DOHH2 (cell line): ENCODE results near the gene EPB41L2.
"Not testable (repeated sequence)": the region's sequence is repeated elsewhere in the genome, so short reads cannot be mapped to it uniquely, and the experiment has no call there.

ENCODE experiments used
- H3F3A ChIP-seq: fragments of 200-600 bp; sonication (generic), shearing (Covaris generic); 2 replicates; pipeline ENCODE4 v1.6.0; 2016; ENCODE audit warnings: antibody characterized with exemption, mild to moderate bottlenecking; ENCODE audit not compliant: control insufficient read depth, insufficient read depth
- H3K27ac ChIP-seq: fragments of 200-600 bp; sonication (generic); 2 replicates; pipeline ENCODE4 v1.5.1; 2014; ENCODE audit warnings: low read depth, mild to moderate bottlenecking, low read length, moderate library complexity
- H3K27me3 ChIP-seq: fragments of 200-600 bp; sonication (generic); 2 replicates; pipeline ENCODE4 v1.6.1; 2014; ENCODE audit warnings: mild to moderate bottlenecking, low read length, mixed read lengths; ENCODE audit not compliant: control insufficient read depth
- H3K36me3 ChIP-seq: fragments of 200-600 bp; sonication (generic); 2 replicates; pipeline ENCODE4 v1.6.1; 2014; ENCODE audit warnings: mild to moderate bottlenecking, low read length, moderate library complexity, mixed read lengths; ENCODE audit not compliant: control insufficient read depth
- H3K4me1 ChIP-seq: fragments of 200-600 bp; sonication (generic); 2 replicates; pipeline ENCODE4 v1.6.1; 2014; ENCODE audit warnings: mild to moderate bottlenecking, low read length, mixed read lengths; ENCODE audit not compliant: control insufficient read depth
- H3K4me2 ChIP-seq: fragments of 200-600 bp; sonication (generic); 2 replicates; pipeline ENCODE4 v1.6.0; 2014; ENCODE audit warnings: mild to moderate bottlenecking, low read length, moderate library complexity
- H3K4me3 ChIP-seq: fragments of 200-600 bp; sonication (generic); 2 replicates; pipeline ENCODE4 v1.5.1; 2014; ENCODE audit warnings: mild to moderate bottlenecking, low read length, mixed read lengths
- H3K79me2 ChIP-seq: fragments of 200-600 bp; sonication (generic); 2 replicates; pipeline ENCODE4 v1.6.1; 2014; ENCODE audit warnings: mild to moderate bottlenecking, low read length, mixed read lengths; ENCODE audit not compliant: control insufficient read depth
- H3K9me2 ChIP-seq: fragments of 200-600 bp; sonication (generic); replicated peaks from 2 replicates; pipeline ENCODE4 v1.6.1; 2014; ENCODE audit warnings: mild to moderate bottlenecking, low read length, mixed read lengths; ENCODE audit not compliant: control insufficient read depth
- H3K9me3 ChIP-seq: fragments of 200-600 bp; sonication (generic); 2 replicates; pipeline ENCODE4 v1.6.1; 2014; ENCODE audit warnings: antibody characterized with exemption, low read length, mixed read lengths; ENCODE audit not compliant: control insufficient read depth, insufficient read depth
- H4K20me1 ChIP-seq: fragments of 200-600 bp; sonication (generic); 2 replicates; pipeline ENCODE4 v1.6.0; 2014; ENCODE audit warnings: low read depth, mild to moderate bottlenecking, antibody characterized with exemption, low read length, moderate library complexity; ENCODE audit not compliant: control insufficient read depth, insufficient read depth
- CTCF ChIP-seq: fragments of 200-600 bp; sonication (generic); IDR thresholded peaks from one replicate; pipeline ENCODE4 v1.5.1; 2014; ENCODE audit warnings: antibody characterized with exemption, mild to moderate bottlenecking, low read depth, low read length; ENCODE audit not compliant: poor library complexity, severe bottlenecking
- EZH2phosphoT487 ChIP-seq: fragments of 200-600 bp; sonication (generic); IDR thresholded peaks from 2 replicates; pipeline ENCODE4 v1.6.1; 2017; ENCODE audit warnings: borderline replicate concordance, mild to moderate bottlenecking, antibody characterized with exemption, low read length, moderate library complexity, mixed read lengths

EPB41L2 gene

GRCh38 chr6:130922922-130923321 is 140.1 kb downstream of the EPB41L2 start:
- Histone ChIP-seq H3K4me2 (no peak overlapping the region), H4K20me1 (no peaks in the 10 kb centered on the region), H3K27ac (no peak overlapping the region), H3K36me3 (peaks cover 10% of the 10 kb centered on the region; the same call in 1 of the 2 replicates), H3K79me2 (peaks cover 3% of the 10 kb centered on the region; the same call in 1 of the 2 replicates), H3F3A (no peaks in the 10 kb centered on the region), H3K4me3 (no peak overlapping the region), H3K4me1 (peaks cover 4% of the 10 kb centered on the region; the same call in 1 of the 2 replicates), H3K27me3 (no peaks in the 10 kb centered on the region), H3K9me3 (no peaks in the 10 kb centered on the region), H3K9me2 (no peaks in the 10 kb centered on the region)
- TF ChIP-seq EZH2phosphoT487: no peak
- TF ChIP-seq CTCF: no peak

- no peaks in the 10 kb centered on the region for H3K9me2 ChIP-seq
- H4K20me1 ChIP-seq: no peaks in the 10 kb centered on the region
- no peaks in the 10 kb centered on the region for H3K9me3 ChIP-seq
- H3K27ac ChIP-seq: no peak overlapping the region
- peaks cover 4% of the 10 kb centered on the region; the same call in 1 of the 2 replicates for H3K4me1 ChIP-seq
- H3K4me3 ChIP-seq: no peak overlapping the region
- no peaks in the 10 kb centered on the region for H3K27me3 ChIP-seq
- no peak for TF ChIP-seq EZH2phosphoT487
- TF ChIP-seq CTCF: no peak
- peaks cover 10% of the 10 kb centered on the region; the same call in 1 of the 2 replicates for H3K36me3 ChIP-seq
- no peak overlapping the region for H3K4me2 ChIP-seq
- H3K79me2 ChIP-seq: peaks cover 3% of the 10 kb centered on the region; the same call in 1 of the 2 replicates
- no peaks in the 10 kb centered on the region for H3F3A ChIP-seq
Measured at GRCh38 chr6:130920969-130921368, 142.1 kb downstream of the EPB41L2 start.

GRCh38 chr6:130918171-130918570 is 144.9 kb downstream of the EPB41L2 start:
- Histone ChIP-seq H3K9me2 (no peaks in the 10 kb centered on the region), H3K27ac (no peak overlapping the region), H3F3A (no peaks in the 10 kb centered on the region), H3K4me1 (peaks cover 4% of the 10 kb centered on the region; the same call in 1 of the 2 replicates), H4K20me1 (no peaks in the 10 kb centered on the region), H3K9me3 (no peaks in the 10 kb centered on the region), H3K27me3 (no peaks in the 10 kb centered on the region), H3K4me3 (no peak overlapping the region), H3K4me2 (no peak overlapping the region), H3K79me2 (peaks cover 3% of the 10 kb centered on the region; the same call in 1 of the 2 replicates), H3K36me3 (peaks cover 6% of the 10 kb centered on the region; the same call in 1 of the 2 replicates)
- no peak for TF ChIP-seq CTCF
- no peak for TF ChIP-seq EZH2phosphoT487

- not testable (repeated sequence) for H3K36me3 ChIP-seq
Measured at GRCh38 chr6:130915606-130916005, 147.4 kb downstream of the EPB41L2 start.

More at GRCh38 chr6:130915606-130916005, 147.4 kb downstream of the EPB41L2 start:
- H3K4me2 ChIP-seq, H3K4me1 ChIP-seq, H3K79me2 ChIP-seq, H3K4me3 ChIP-seq, H3K27ac ChIP-seq, H3K9me2 ChIP-seq, H3K9me3 ChIP-seq, H4K20me1 ChIP-seq, H3K27me3 ChIP-seq, H3F3A ChIP-seq: not testable (repeated sequence)
